HL-60 (cell line): Measurements from ENCODE around the gene TNFSF15.

ENCODE experiments used
- CTCF ChIP-seq: IDR thresholded peaks from one replicate; pipeline ENCODE4 v1.5.1; 2011; ENCODE audit warnings: low read length, control low read depth, inconsistent platforms; ENCODE audit not compliant: insufficient read depth
- POLR2AphosphoS5 ChIP-seq: IDR thresholded peaks from 2 replicates; pipeline ENCODE4 v1.6.1; 2012; ENCODE audit warnings: low read depth
- REST ChIP-seq: IDR thresholded peaks from 2 replicates; pipeline ENCODE4 v1.6.1; 2012; ENCODE audit warnings: low read depth; ENCODE audit not compliant: insufficient replicate concordance

- no peak for TF ChIP-seq CTCF
- TF ChIP-seq REST: no peak
- TF ChIP-seq POLR2AphosphoS5: no peak
These were observed 1.3 kb downstream of the TNFSF15 start for GRCh38 chr9:114804505-114804904.
